Mesothelial cell of epicardium (in vitro differentiated cells): ENCODE results near the gene GLP2R. TPM values are rescaled to one million over a fixed set of nuclear protein-coding genes. Genes with fewer than 3 reads are reported as not detected.

Experiments
- DNase-seq, 2 experiments: peaks; one replicate each; pipeline ENCODE4 v3.0.0; 2021; ENCODE audit warnings: low spot score in 2 of 2; ENCODE audit not compliant: unreplicated experiment in 2 of 2
- H3K27ac Mint-ChIP-seq: 2 replicates; pipeline ENCODE4 v1.8.0; 2021; ENCODE audit warnings: mixed read lengths
- H3K27me3 Mint-ChIP-seq: 2 replicates; pipeline ENCODE4 v1.8.0; 2021; ENCODE audit warnings: low read depth, mixed read lengths
- H3K36me3 Mint-ChIP-seq: 2 replicates; pipeline ENCODE4 v1.8.0; 2021; ENCODE audit warnings: mixed read lengths
- H3K4me1 Mint-ChIP-seq: 2 replicates; pipeline ENCODE4 v1.8.0; 2021; ENCODE audit warnings: mixed read lengths
- H3K4me3 Mint-ChIP-seq: 2 replicates; pipeline ENCODE4 v1.8.0; 2021; ENCODE audit warnings: mild to moderate bottlenecking, moderate library complexity, mixed read lengths
- H3K9me3 Mint-ChIP-seq: 2 replicates; pipeline ENCODE4 v1.8.0; 2021; ENCODE audit warnings: mixed read lengths
- CTCF ChIP-seq: fragments of 200-600 bp; sonication (generic); IDR thresholded peaks from one replicate; pipeline ENCODE4 v1.5.0; 2021; ENCODE audit warnings: antibody characterized with exemption; ENCODE audit not compliant: unreplicated experiment
- total RNA-seq: library from RNA; stranded (reverse); gene quantifications from 3 replicates; pipeline ENCODE4 v1.2.1, GENCODE V29; 2021

Gene GLP2R
- total RNA-seq, 1 donor from 2014 or later, result 1.5 TPM

DNA sequence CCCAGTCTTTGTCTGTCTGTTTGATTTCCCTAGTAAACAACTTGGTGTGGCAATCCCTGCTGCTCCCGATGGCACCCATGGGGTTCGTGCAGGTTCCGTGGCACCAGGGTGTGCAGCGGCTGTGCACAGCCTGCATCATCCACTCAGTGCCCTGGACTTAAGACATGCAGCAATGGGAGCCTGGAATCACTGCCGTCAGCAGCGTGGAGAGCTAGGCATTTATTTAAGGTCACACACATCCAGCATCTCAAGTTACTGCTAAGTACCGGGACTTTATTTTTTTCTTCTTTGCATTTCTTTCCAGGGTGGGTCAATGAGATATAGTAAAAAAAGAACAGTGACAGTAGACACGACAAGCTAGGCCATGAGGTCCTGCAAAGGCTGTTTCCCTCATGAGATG is 37.1 kb upstream of the GLP2R start:
- no peak overlapping the region for H3K4me3 Mint-ChIP-seq
- no peaks in the 10 kb centered on the region for H3K9me3 Mint-ChIP-seq
- no peaks in the 10 kb centered on the region for H3K27me3 Mint-ChIP-seq
- no peak overlapping the region for H3K27ac Mint-ChIP-seq
- no peak for TF ChIP-seq CTCF
- H3K36me3 Mint-ChIP-seq, result no peaks in the 10 kb centered on the region
- no peak for DNase-seq
- H3K4me1 Mint-ChIP-seq, result no peaks in the 10 kb centered on the region

- Mint-ChIP-seq H3K27me3 (no peaks in the 10 kb centered on the region), H3K9me3 (no peaks in the 10 kb centered on the region), H3K27ac (no peak overlapping the region), H3K36me3 (no peaks in the 10 kb centered on the region), H3K4me1 (no peaks in the 10 kb centered on the region), H3K4me3 (no peak overlapping the region)
- no peak for DNase-seq
- no peak for TF ChIP-seq CTCF
These were observed 35.4 kb upstream of the GLP2R start for GRCh38 chr17:9790316-9790715.

DNA sequence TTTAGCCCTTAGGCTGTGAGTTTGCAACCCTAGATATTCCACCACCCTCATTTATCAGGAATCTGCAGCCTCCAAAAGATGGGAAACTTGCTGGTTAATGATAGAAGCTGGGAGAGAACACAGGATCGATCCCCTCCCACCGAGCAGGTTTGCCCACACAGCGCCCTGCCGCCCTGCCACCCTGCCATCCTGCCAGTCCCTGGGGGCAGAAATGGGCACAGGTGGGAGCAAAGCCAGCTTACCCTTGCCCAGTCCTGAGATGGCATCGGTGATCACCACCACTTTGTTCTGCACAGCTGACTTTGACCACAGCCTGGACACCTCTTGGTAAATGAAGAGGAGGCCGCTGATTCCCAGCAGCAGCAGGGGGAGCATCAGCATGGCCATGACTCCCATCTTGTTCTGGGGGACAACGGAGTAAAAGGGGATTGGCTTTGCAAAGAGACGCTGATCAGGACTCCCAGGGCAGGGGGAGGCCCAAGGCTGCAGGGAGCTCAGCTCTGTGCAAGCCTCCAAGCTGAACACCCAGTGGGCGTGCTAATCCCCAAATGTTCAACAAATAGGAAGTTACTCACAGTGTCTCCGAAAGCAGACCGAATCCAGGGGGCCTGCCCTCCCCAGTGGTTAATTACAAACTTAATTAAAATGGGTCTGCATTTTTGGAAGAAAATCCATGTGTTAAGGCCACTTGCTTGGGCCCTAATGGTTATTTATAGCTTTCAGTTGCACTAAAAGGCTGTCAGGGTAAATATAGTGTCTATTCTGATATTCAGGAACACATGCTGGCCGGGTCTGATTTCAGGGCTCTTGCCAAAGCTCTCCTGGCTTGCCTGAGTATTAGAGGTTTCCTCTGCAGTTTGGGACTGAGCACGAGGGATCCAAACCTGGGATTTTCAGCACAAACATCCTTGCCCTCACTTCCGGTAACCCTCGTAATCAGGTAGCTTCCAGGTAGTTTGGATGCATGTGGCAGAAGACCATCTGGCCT is 34.5 kb upstream of the GLP2R start, which contains the start of gene DHRS7C:
DHRS7C (minus strand) TSS at position 704 of the 988 bp plus-strand sequence; CDS start at position 396, 308 bp downstream.
- no peak for TF ChIP-seq CTCF
- no peaks in the 10 kb centered on the region for H3K9me3 Mint-ChIP-seq
- peaks cover 4% of the 10 kb centered on the region for H3K27me3 Mint-ChIP-seq
- no peak within 1 kb of the TSS for H3K27ac Mint-ChIP-seq
- H3K4me1 Mint-ChIP-seq, result no peaks in the 10 kb centered on the region
- no peaks in the 10 kb centered on the region for H3K36me3 Mint-ChIP-seq
- no peak for DNase-seq
- no peak within 1 kb of the TSS for H3K4me3 Mint-ChIP-seq

DNA sequence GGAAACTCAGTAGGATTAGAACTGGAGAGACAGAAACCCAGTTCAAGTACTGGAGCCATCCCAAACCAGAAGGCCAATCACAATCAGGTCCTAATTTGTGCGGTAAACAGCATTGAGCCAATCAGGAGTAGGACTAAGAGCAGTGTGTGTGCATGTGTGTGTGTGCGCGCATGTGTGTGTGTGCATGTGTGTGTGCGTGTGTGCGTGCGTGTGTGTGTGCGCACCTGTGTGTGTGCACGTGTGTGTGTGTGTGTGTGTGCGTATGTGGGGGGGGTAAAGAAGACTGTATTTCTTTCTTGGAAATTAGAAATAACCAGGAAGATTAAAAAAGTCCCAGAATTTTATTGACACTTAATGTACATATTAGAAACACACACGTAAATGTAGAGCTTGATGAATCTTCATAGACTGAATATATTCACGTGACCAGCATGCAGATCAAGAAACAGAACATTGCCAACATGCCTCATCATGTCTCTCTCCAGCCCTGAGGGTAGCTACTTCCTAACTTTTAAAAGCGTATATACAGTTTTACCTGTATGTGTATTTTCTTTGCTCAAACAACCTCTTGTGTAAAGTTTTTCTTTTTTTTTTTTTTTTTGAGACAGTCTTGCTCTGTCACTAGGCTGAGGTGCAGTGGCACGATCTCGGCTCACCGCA is 33.4 kb upstream of the GLP2R start:
- H3K27me3 Mint-ChIP-seq, result peaks cover 7% of the 10 kb centered on the region
- no peak for TF ChIP-seq CTCF
- H3K27ac Mint-ChIP-seq, result no peak overlapping the region
- H3K9me3 Mint-ChIP-seq, result no peaks in the 10 kb centered on the region
- no peaks in the 10 kb centered on the region for H3K36me3 Mint-ChIP-seq
- DNase-seq, result no peak
- H3K4me1 Mint-ChIP-seq, result no peaks in the 10 kb centered on the region
- H3K4me3 Mint-ChIP-seq, result no peak overlapping the region

- Mint-ChIP-seq H3K36me3 (no peaks in the 10 kb centered on the region), H3K9me3 (no peaks in the 10 kb centered on the region), H3K4me3 (no peak overlapping the region), H3K27ac (no peak overlapping the region), H3K27me3 (peaks cover 13% of the 10 kb centered on the region), H3K4me1 (no peaks in the 10 kb centered on the region)
- TF ChIP-seq CTCF, result no peak
- no peak for DNase-seq
These were observed 27.7 kb upstream of the GLP2R start for GRCh38 chr17:9798008-9798407.
